ENCODE measurements around the gene USP34.
"Not testable (repeated sequence)": the region's sequence is repeated elsewhere in the genome, so short reads cannot be mapped to it uniquely, and the experiment has no call there.

The USP34 gene

GRCh38 chr2:61238219-61239012 lies 232.5 kb downstream of the USP34 start:
- peak in 1 of 5 experiments; percentile 65 for DNase-seq

- DNase-seq: no peak
Observed at GRCh38 chr2:61235716-61236115, 235.2 kb downstream of the USP34 start.

DNA sequence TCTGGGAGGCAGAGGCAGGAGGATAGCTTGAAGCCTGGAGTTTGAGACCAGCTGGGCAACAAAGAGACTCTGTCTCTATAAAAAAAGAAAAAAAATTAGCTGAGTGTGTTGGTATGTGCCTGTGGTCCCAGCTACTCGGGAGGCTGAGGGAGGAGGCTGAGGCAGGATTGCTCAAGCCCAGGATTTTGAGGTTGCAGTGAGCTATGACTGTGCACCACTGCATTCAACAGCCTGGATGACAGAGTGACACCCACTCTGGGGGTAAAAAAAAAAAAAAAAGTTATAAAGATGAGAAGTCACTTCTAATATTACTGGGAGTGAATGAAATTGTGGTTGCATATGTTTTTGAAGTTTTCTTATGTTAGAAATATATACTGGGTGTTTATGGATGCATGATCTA lies 237.3 kb downstream of the USP34 start:
- DNase-seq: peak in 1 of 5 experiments; percentile 48

DNA sequence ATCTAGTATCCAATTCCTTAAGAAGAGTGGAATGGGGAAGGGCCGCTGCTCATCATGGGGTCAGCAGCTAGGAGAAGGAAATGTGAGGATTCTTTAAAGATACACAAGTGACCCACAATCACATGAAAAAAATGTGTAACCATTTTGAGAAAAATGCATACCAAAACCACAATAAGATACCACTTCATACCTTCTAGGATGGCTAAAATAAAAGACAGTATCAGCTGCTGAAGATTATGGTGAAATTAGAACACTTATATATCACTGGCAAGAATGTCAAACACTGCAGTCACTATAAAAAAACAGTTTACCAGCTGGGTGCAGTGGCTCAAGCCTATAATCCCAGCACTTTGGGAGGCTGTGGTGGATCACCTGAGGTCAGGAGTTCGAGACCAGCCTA lies 241.0 kb downstream of the USP34 start:
- no peak for DNase-seq

- no peak for DNase-seq
Observed at GRCh38 chr2:61222567-61222966, 248.3 kb downstream of the USP34 start.

GRCh38 chr2:61221819-61222218 lies 249.1 kb downstream of the USP34 start:
- DNase-seq: no peak

- no peak for DNase-seq
Observed at GRCh38 chr2:61220768-61221167, 250.1 kb downstream of the USP34 start.

GRCh38 chr2:61218817-61219170 lies 252.1 kb downstream of the USP34 start:
- no peak for DNase-seq

- DNase-seq: no peak
Observed at GRCh38 chr2:61218076-61218816, 252.6 kb downstream of the USP34 start.

DNA sequence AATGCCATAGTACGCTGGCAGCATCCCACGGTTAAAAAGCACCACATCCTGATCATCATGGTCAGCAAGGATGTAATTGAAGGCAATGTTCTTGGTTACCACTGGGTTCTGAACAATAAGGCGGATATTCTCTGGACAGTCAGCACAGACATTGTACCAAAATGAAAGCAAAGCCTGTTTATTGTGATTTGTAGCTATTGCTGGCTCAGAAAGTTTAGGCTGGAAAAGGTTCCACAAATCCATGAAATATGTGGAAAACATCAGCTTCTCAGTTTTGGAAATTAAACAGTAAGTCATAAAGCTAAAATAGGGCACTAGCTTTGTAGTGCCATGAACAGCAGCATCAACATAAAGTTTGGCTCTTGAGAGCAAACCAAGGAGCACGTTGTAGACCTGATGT lies 256.7 kb downstream of the USP34 start:
- DNase-seq: no peak

GRCh38 chr2:61210332-61210981 lies 260.4 kb downstream of the USP34 start:
- no peak for DNase-seq

- DNase-seq: no peak
Observed at GRCh38 chr2:61205132-61205531, 265.8 kb downstream of the USP34 start.

- no peak for DNase-seq
Observed at GRCh38 chr2:61196671-61197070, 274.2 kb downstream of the USP34 start.

GRCh38 chr2:61194646-61195045 lies 276.2 kb downstream of the USP34 start:
- not testable (repeated sequence) for DNase-seq

DNA sequence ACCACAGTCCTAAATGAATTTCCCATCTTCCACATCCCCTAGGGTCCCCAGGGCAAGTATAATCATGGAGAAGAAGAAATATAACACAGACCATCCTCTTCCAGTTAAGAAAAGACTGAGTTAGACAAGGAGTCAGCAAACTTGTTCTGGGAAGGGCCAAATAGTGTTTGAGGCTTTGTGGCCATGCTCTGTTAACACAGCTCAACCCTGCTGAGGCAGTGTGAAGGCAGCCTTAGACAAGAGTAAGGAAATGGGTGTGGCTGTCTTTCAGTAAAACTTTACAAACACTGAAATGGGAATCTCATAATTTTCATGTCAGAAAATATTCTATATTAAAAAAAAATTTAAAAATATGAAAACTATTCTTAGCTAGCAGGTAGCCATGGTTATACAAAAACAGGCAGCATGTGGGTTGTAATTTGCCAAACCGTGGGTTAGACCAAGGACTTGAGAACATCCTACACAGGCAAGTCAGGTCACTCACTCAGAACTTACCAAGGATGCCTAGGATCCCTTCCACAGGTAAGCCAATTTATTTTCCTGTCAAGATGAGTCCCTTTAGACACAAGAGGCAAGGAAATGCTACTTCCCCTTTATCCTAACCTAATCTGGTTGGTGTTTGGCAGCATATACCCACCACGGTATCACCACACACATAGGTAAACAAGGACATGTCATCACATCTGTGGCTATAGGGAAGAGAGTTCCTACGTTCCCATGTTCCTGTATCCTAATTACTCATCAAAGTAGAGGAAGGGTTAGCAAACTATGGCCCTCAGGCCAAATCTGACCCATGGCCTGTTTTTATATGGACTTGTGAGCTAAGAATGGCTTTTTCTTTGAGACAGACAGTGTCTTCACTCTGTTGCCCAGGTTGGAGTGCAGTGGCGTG lies 277.0 kb downstream of the USP34 start:
- DNase-seq: peak in 1 of 5 experiments; percentile 30

DNA sequence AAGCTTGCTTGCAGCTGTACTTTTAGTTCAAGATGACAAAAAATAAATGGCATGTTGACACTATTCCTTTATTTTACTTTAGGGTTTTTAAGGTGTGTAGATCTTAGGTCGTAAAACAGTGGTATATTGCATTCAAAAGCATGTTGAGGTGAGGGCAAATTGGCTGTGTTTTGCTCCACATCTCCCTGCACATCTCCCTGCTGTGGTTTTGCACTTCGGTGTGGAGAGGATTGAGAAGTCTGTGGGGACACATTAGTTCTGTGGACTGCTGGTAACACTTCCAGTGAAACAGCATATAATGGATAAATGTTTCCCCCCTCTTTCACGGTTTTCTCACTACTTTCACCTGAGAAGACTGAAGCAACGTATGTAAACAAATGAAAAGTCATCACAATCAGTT lies 283.8 kb downstream of the USP34 start:
- DNase-seq: no peak

- no peak for DNase-seq
Observed at GRCh38 chr2:61185231-61185728, 285.6 kb downstream of the USP34 start.

- DNase-seq: no peak
Observed at GRCh38 chr2:61184263-61184662, 286.6 kb downstream of the USP34 start.

GRCh38 chr2:61183795-61184194 lies 287.1 kb downstream of the USP34 start:
- DNase-seq: no peak

DNA sequence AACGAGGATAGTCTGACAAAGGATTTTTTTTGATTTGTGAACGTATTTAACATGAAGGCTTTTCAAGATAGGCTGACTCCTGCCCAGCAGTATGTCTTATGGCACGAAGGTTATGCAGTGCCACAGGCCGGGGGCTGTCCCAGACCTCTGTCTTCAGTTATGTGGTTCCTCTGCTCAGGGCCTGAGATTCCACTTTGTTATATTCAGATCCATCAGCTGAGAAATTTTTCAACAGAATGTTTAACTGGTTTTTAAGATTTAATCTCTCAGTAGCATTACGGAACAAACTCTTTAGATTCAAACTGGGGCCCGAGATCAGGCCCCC lies 288.9 kb downstream of the USP34 start:
- no peak for DNase-seq

DNA sequence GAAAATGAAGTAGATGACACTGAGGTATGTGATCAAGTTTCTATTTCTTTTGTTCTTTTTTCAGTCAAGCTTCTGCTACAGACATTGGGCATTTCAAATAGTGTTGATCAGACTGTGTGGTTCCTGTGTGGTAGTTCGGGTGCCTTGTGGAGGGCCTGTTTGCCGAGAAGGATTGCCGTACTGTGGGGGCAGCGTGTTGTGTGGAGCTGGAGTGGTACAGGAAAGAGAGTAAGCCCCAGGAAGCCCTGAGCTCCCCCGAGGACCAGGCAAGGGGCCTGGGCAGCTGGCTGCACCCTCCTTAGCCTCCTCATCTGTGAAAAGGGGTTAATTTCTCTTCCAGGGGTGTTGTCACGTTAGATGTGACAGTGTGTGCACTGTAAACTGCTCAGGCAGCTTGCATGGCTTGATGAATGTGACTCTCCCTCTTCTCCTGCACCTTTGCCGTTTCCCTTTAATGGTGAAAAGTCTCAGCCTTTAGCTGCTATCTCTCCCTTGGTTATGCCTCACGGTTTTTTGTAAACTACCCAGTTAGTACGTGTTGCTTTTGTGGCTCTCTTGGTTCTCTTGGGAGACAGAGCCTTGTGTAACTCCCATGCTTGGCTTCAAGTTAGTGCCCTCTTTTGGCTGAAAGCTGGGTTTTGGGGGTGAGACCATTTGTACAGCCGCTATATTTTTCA lies 289.4 kb downstream of the USP34 start:
- no peak for DNase-seq

- DNase-seq: no peak
Observed at GRCh38 chr2:61180686-61181085, 290.2 kb downstream of the USP34 start.

Measured in T-helper 2 cell (primary cell).